PC-9 (cell line): ENCODE measurements around the gene ARHGEF26. TPM values are rescaled to one million over a fixed set of nuclear protein-coding genes. Genes with fewer than 3 reads are reported as not detected.
A peak's percentile ranks its signal among the peaks of the same experiment; 100 is the strongest.

ENCODE experiments used
- BruUV-seq: library from RNA; stranded (reverse); fragments of 400-500 nt; replicated peaks from 2 replicates; lab custom pipeline; 2021; lab: Mats Ljungman, UMichigan
- CTCF ChIA-PET: fragments of 300-600 bp; sonication (Branson Sonifier 250); formaldehyde crosslinking; loops from one replicate; lab custom pipeline; 2022; ENCODE audit warnings: antibody characterized with exemption; lab: Charles Lee
- POLR2A ChIA-PET: fragments of 300-600 bp; sonication (Branson Sonifier 250); formaldehyde crosslinking; loops from one replicate; lab custom pipeline; 2022; ENCODE audit warnings: antibody characterized with exemption; ENCODE audit not compliant: unreplicated experiment; lab: Charles Lee
- DNase-seq, 2 experiments: peaks; one replicate each; pipeline versions ENCODE4 v3.0.0 to v3.0.0-alpha.2; 2015 to 2022; ENCODE audit warnings: mixed read lengths in 1 of 2
- H2AFZ ChIP-seq: fragments of 200-600 bp; sonication (generic); 2 replicates; pipeline ENCODE4 v1.8.1; 2017; ENCODE audit warnings: antibody characterized with exemption
- H3F3A ChIP-seq: fragments of 200-600 bp; sonication (generic); 2 replicates; pipeline ENCODE4 v1.8.1; 2017; ENCODE audit warnings: antibody characterized with exemption, mild to moderate bottlenecking, low read depth; ENCODE audit not compliant: insufficient read depth
- H3K27ac ChIP-seq: fragments of 200-600 bp; sonication (generic); 2 replicates; pipeline ENCODE4 v1.6.1; 2016; ENCODE audit warnings: mixed run types
- H3K27me3 ChIP-seq: fragments of 200-600 bp; sonication (generic); 2 replicates; pipeline ENCODE4 v1.6.1; 2016; ENCODE audit warnings: low read depth, mixed run types; ENCODE audit not compliant: insufficient read depth
- H3K36me3 ChIP-seq: fragments of 200-600 bp; sonication (generic); 2 replicates; pipeline ENCODE4 v1.6.1; 2016; ENCODE audit warnings: low read depth, mixed run types
- H3K4me1 ChIP-seq: fragments of 200-600 bp; sonication (generic); replicated peaks from 2 replicates; pipeline ENCODE4 v1.6.1; 2016; ENCODE audit warnings: mixed run types; ENCODE audit not compliant: insufficient read depth
- H3K4me2 ChIP-seq: fragments of 200-600 bp; sonication (generic); 2 replicates; pipeline ENCODE4 v1.6.1; 2017; ENCODE audit warnings: mixed run types
- H3K4me3 ChIP-seq: fragments of 200-600 bp; sonication (generic); 2 replicates; pipeline ENCODE4 v1.6.1; 2016; ENCODE audit warnings: mixed run types
- H3K79me2 ChIP-seq: fragments of 200-600 bp; sonication (generic); 2 replicates; pipeline ENCODE4 v1.6.1; 2017; ENCODE audit warnings: low read depth, mixed run types
- H3K9me2 ChIP-seq: fragments of 200-600 bp; sonication (generic); 2 replicates; pipeline ENCODE4 v1.8.1; 2017; ENCODE audit warnings: mild to moderate bottlenecking; ENCODE audit not compliant: insufficient read depth
- H3K9me3 ChIP-seq: fragments of 200-600 bp; sonication (generic); 2 replicates; pipeline ENCODE4 v1.8.1; 2016; ENCODE audit warnings: low read depth; ENCODE audit not compliant: insufficient read depth
- H4K20me1 ChIP-seq: fragments of 200-600 bp; sonication (generic); 2 replicates; pipeline ENCODE4 v1.8.1; 2017; ENCODE audit not compliant: insufficient read depth
- EZH2 ChIP-seq: fragments of 200-600 bp; sonication (generic); IDR thresholded peaks from 2 replicates; pipeline ENCODE4 v1.8.0; 2017; ENCODE audit warnings: antibody characterized with exemption, low read depth
- intact Hi-C: fragments of 100-400 bp; cut with micrococcal nuclease; formaldehyde crosslinking; loops from one replicate; pipeline ENCODE4 v1.10.0; 2022; ENCODE audit not compliant: unreplicated experiment
- total RNA-seq: library from RNA; stranded (reverse); gene quantifications from 2 replicates; pipeline ENCODE4 v1.2.3, GENCODE V29; 2021
- TF ChIP-seq, protein P1 (sequence below): fragments of 200-600 bp; sonication (generic); conservative IDR thresholded peaks from 2 replicates; pipeline ENCODE4 v1.6.1; 2017; ENCODE audit warnings: mixed run types, antibody characterized with exemption, mild to moderate bottlenecking, moderate library complexity

Gene ARHGEF26
- total RNA-seq, 1 experiment from 2014 or later = 7.9 TPM

DNA sequence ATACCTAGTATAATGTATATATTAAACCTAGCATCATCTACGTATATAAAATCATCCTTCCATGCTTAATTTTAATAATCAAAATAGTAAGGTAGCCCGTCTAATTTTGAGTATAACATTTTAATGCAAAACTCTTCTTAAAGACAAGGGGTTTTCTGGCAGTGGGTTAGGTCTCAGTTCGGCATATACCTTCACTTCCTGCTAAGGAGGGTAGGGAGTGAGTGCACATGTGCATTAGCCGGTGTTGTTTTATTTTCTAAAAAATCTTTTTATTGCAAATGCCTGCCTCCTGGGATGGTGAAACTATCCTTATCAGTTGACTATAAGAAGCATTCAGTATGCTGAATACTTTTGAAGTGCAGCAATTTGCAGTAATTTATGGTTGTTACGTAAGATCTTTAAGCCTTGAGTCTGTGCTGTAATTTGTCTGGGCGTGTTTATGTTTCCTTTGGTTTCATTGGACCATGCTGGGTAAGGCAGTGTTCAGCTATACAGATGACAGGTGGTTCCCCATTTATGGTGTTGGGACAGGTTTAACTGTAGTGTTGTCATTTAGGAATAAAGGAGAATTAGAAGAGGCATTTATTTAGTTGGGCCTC lies 11.7 kb downstream of the ARHGEF26 start:
- Histone ChIP-seq H3K4me3 (no peak overlapping the region), H3K4me1 (peaks cover 6% of the 10 kb centered on the region; the same call in 1 of the 2 replicates), H3K4me2 (no peak overlapping the region), H3F3A (no peaks in the 10 kb centered on the region), H2AFZ (no peak overlapping the region), H3K27ac (no peak overlapping the region), H3K9me2 (no peaks in the 10 kb centered on the region), H3K79me2 (no peaks in the 10 kb centered on the region), H3K36me3 (no peaks in the 10 kb centered on the region), H4K20me1 (no peaks in the 10 kb centered on the region), H3K9me3 (no peaks in the 10 kb centered on the region), H3K27me3 (no peaks in the 10 kb centered on the region)
- TF ChIP-seq, protein P1, sequence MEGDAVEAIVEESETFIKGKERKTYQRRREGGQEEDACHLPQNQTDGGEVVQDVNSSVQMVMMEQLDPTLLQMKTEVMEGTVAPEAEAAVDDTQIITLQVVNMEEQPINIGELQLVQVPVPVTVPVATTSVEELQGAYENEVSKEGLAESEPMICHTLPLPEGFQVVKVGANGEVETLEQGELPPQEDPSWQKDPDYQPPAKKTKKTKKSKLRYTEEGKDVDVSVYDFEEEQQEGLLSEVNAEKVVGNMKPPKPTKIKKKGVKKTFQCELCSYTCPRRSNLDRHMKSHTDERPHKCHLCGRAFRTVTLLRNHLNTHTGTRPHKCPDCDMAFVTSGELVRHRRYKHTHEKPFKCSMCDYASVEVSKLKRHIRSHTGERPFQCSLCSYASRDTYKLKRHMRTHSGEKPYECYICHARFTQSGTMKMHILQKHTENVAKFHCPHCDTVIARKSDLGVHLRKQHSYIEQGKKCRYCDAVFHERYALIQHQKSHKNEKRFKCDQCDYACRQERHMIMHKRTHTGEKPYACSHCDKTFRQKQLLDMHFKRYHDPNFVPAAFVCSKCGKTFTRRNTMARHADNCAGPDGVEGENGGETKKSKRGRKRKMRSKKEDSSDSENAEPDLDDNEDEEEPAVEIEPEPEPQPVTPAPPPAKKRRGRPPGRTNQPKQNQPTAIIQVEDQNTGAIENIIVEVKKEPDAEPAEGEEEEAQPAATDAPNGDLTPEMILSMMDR = no peak
- no peak for TF ChIP-seq EZH2
- ChIA-PET CTCF (no interaction called here), POLR2A (interaction anchor here (0.7 kb wide), 1 partner anchor 1612 kb away, joined by 3 read pairs; no protein-coding TSS in a partner anchor)
- intact Hi-C loops = no loop called here
- BruUV-seq = no TSS peak
- DNase-seq = peak in 1 of 2 experiments; percentile 51

DNA sequence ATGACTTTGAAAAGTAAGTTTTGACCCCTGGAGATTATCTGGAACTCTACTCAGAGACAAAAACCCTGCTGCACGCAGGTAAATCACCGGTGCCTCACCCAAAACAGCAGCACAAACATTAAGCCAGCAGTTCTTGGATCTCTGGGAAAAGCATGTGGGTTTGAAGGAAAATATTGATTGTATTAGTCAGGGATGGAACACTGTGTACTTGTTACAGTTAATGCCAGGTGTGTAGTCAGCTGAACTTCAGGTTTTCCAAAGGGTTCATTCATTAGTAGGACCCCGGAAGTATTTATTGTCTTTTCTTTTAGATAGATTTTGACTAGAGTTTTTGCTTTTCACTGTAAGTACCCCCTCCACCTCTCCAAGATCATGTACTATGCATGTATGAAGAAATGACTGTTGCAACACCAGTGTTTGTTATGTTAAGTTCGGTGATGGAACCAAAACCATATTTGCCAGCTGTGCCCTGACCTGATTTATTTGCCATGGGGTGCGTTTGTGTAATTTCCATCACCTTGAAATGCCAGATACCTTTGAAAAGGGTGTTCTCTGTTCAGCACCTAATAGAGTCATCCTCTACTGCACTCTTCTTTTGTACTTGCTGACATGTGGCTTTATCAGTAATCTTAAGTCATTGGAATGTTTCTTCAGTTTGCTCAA lies 14.5 kb downstream of the ARHGEF26 start:
- Histone ChIP-seq H3F3A (no peaks in the 10 kb centered on the region), H3K36me3 (no peaks in the 10 kb centered on the region), H3K9me3 (no peaks in the 10 kb centered on the region), H2AFZ (no peak overlapping the region), H3K27me3 (no peaks in the 10 kb centered on the region), H3K79me2 (no peaks in the 10 kb centered on the region), H3K4me2 (no peak overlapping the region), H3K4me1 (peaks cover 2% of the 10 kb centered on the region; the same call in 1 of the 2 replicates), H3K4me3 (no peak overlapping the region), H3K27ac (no peak overlapping the region), H4K20me1 (no peaks in the 10 kb centered on the region), H3K9me2 (no peaks in the 10 kb centered on the region)
- intact Hi-C loops = no loop called here
- POLR2A ChIA-PET = no interaction called here
- no TSS peak for BruUV-seq
- CTCF ChIA-PET = no interaction called here
- no peak for DNase-seq
- TF ChIP-seq, protein P1 = no peak
- no peak for TF ChIP-seq EZH2

DNA sequence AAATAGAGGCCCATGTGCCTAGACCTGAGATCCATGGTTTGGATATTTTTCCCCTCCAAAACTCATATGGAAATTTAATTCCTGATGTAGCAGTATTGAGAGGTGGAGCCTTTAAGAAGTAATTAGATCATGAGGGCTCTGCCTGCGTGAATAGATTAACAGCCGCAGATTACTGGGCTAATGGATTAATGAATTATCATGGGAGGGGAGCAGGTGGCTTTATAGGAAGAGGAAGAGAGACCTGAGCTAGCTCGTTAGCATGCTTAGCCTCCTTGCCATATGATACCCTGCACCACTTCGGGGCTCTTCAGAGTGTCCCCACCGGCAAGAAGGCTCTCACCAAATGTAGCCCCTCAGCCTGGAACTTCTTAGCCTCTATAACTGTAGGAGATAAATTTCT lies 15.8 kb downstream of the ARHGEF26 start:
- no peak overlapping the region for H2AFZ ChIP-seq
- no peak for DNase-seq
- intact Hi-C loops = no loop called here
- no peaks in the 10 kb centered on the region for H4K20me1 ChIP-seq
- no peaks in the 10 kb centered on the region for H3K36me3 ChIP-seq
- no peaks in the 10 kb centered on the region for H3K9me3 ChIP-seq
- no peak overlapping the region for H3K27ac ChIP-seq
- H3K4me1 ChIP-seq = no peaks in the 10 kb centered on the region
- no TSS peak for BruUV-seq
- ChIA-PET CTCF (no interaction called here), POLR2A (interaction anchor here (0.7 kb wide), 1 partner anchor 1049 kb away, joined by 6 read pairs; no protein-coding TSS in a partner anchor)
- TF ChIP-seq, protein P1 = no peak
- TF ChIP-seq EZH2 = no peak
- no peaks in the 10 kb centered on the region for H3F3A ChIP-seq
- H3K4me3 ChIP-seq = no peak overlapping the region
- no peaks in the 10 kb centered on the region for H3K27me3 ChIP-seq
- H3K4me2 ChIP-seq = no peak overlapping the region
- no peaks in the 10 kb centered on the region for H3K9me2 ChIP-seq
- H3K79me2 ChIP-seq = no peaks in the 10 kb centered on the region
